K562 (cell line): Measurements from ENCODE around the gene CPTP. TPM values are rescaled to one million over a fixed set of nuclear protein-coding genes. Genes with fewer than 3 reads are reported as not detected.
A peak's percentile ranks its signal among the peaks of the same experiment; 100 is the strongest.

Experiments used
- ATAC-seq: fragments of 200-7000 bp; cut with Tn5 transposase; 3 replicates; pipeline ENCODE4 v1.9.1; 2020; ENCODE audit warnings: moderate library complexity
- BruUV-seq: library from RNA; stranded (reverse); fragments of 400-500 nt; replicated peaks from 2 replicates; lab custom pipeline; 2021; lab: Mats Ljungman, UMichigan
- CTCF ChIA-PET: fragments of 300-600 bp; formaldehyde crosslinking; extraction: SDS; loops from one replicate; lab custom pipeline; 2021; ENCODE audit warnings: low intra/inter-chr PET ratio; lab: Yijun Ruan, JAX
- POLR2A ChIA-PET: fragments of 300-600, 350-650 bp; sonication (Branson Sonifier 250); formaldehyde crosslinking; extraction: SDS; loops from one replicate; lab custom pipeline; 2021; ENCODE audit warnings: antibody characterized with exemption, inconsistent platforms; lab: Yijun Ruan, JAX
- DNase-seq, 4 experiments: peaks; one replicate each; pipeline versions ENCODE4 v3.0.0 to v3.0.0-alpha.2; 2011 to 2018; ENCODE audit warnings: low spot score in 3 of 4, mixed read lengths in 3 of 4; ENCODE audit errors: extremely low read depth in 1 of 4
- FAIRE-seq: peaks from 2 replicates; lab custom pipeline; 2011; peaks lifted over from hg19 to GRCh38; lab: Jason Lieb, UNC
- H2AFZ ChIP-seq: 2 replicates; pipeline ENCODE4 v1.6.0; 2011; ENCODE audit warnings: low read depth, low read length, control low read depth, inconsistent platforms
- H3K27ac ChIP-seq: fragments of 200-600 bp; 3 replicates; pipeline ENCODE4 v1.8.0; 2011; ENCODE audit warnings: low read depth, mild to moderate bottlenecking, control low read depth, inconsistent platforms, low read length, moderate library complexity, mixed read lengths; ENCODE audit errors: extremely low read depth
- H3K27me3 ChIP-seq, 2 experiments: fragments of 300-600 bp in 1 of 2; 2 replicates in 1 of 2; 3 replicates in 1 of 2; pipeline versions ENCODE4 v1.6.0 to v1.8.0; 2011; ENCODE audit warnings: inconsistent platforms in 2 of 2, low read length in 2 of 2, mild to moderate bottlenecking in 1 of 2, mixed read lengths in 1 of 2, moderate library complexity in 1 of 2; ENCODE audit not compliant: control insufficient read depth in 2 of 2, insufficient read depth in 2 of 2
- H3K36me3 ChIP-seq: fragments of 300-600 bp; 3 replicates; pipeline ENCODE4 v1.8.0; 2011; ENCODE audit warnings: mild to moderate bottlenecking, low read length, inconsistent platforms; ENCODE audit not compliant: control insufficient read depth, insufficient read depth
- H3K4me1 ChIP-seq, 2 experiments: fragments of 200-600 bp in 1 of 2; replicated peaks in 1 of 2; 2 replicates in 1 of 2; 3 replicates in 1 of 2; pipeline versions ENCODE4 v1.5.1 to v1.8.0; 2011; ENCODE audit warnings: inconsistent platforms in 2 of 2, low read length in 2 of 2, mild to moderate bottlenecking in 1 of 2, mixed read lengths in 1 of 2, moderate library complexity in 1 of 2; ENCODE audit not compliant: control insufficient read depth in 2 of 2, insufficient read depth in 2 of 2
- H3K4me2 ChIP-seq: 2 replicates; pipeline ENCODE4 v1.6.1; 2011; ENCODE audit warnings: low read length, control low read depth, inconsistent platforms, mixed read lengths; ENCODE audit not compliant: insufficient read depth
- H3K4me3 ChIP-seq: fragments of 200-600 bp; sonication (generic), shearing (Covaris generic); 2 replicates; pipeline ENCODE4 v1.5.1; 2016; ENCODE audit warnings: control low read depth, inconsistent platforms
- H3K79me2 ChIP-seq: fragments of 200-600 bp; 3 replicates; pipeline ENCODE4 v1.8.0; 2011; ENCODE audit warnings: low read length, inconsistent platforms; ENCODE audit not compliant: control insufficient read depth, insufficient read depth
- H3K9ac ChIP-seq, 2 experiments: 2 replicates each; pipeline versions ENCODE4 v1.6.0 to v1.6.1; 2011; ENCODE audit warnings: low read depth in 2 of 2, low read length in 2 of 2, control low read depth in 1 of 2, inconsistent platforms in 1 of 2, mild to moderate bottlenecking in 1 of 2, mixed read lengths in 1 of 2; ENCODE audit not compliant: insufficient read depth in 1 of 2
- H3K9me1 ChIP-seq: one replicate; pipeline ENCODE4 v1.6.0; 2011; ENCODE audit warnings: inconsistent platforms, mild to moderate bottlenecking, low read length, moderate library complexity; ENCODE audit not compliant: control insufficient read depth, insufficient read depth
- H3K9me3 ChIP-seq: replicated peaks from 2 replicates; pipeline ENCODE4 v1.5.1; 2011; ENCODE audit warnings: low read depth, low read length, inconsistent platforms; ENCODE audit not compliant: control insufficient read depth, insufficient read depth
- H4K20me1 ChIP-seq: replicated peaks from 2 replicates; pipeline ENCODE4 v1.6.1; 2011; ENCODE audit warnings: low read length, inconsistent platforms, mixed read lengths; ENCODE audit not compliant: control insufficient read depth, insufficient read depth
- EZH2 ChIP-seq: IDR thresholded peaks from 2 replicates; pipeline ENCODE4 v1.6.1; 2012; ENCODE audit warnings: low read depth, mild to moderate bottlenecking, inconsistent platforms, low read length, borderline replicate concordance
- GATA2 ChIP-seq: sonication (generic); formaldehyde crosslinking; IDR thresholded peaks from 2 replicates; pipeline ENCODE4 v1.4.0; 2020; ENCODE audit warnings: mild to moderate bottlenecking, missing genetic modification reagents
- HEY1 ChIP-seq: fragments of 250-450 bp; sonication (Bioruptor Pico); IDR thresholded peaks from 2 replicates; pipeline ENCODE4 v1.5.0; 2020; ENCODE audit warnings: mild to moderate bottlenecking, moderate library complexity, borderline replicate concordance
- PKNOX1 ChIP-seq: fragments of 450-650 bp; IDR thresholded peaks from 2 replicates; pipeline ENCODE4 v1.6.1; 2016
- POLR2G ChIP-seq: fragments of 200-400 bp; formaldehyde crosslinking; IDR thresholded peaks from 2 replicates; pipeline ENCODE4 v1.6.1; 2017; ENCODE audit warnings: low read depth, mild to moderate bottlenecking, antibody characterized with exemption, low read length, moderate library complexity
- STAG1 ChIP-seq: sonication (generic); formaldehyde crosslinking; IDR thresholded peaks from 2 replicates; pipeline ENCODE4 v1.5.0; 2020; ENCODE audit warnings: missing genetic modification reagents, borderline replicate concordance
- ZBTB33 ChIP-seq: sonication (generic); formaldehyde crosslinking; IDR thresholded peaks from 2 replicates; pipeline ENCODE4 v1.8.1; 2023; ENCODE audit warnings: mild to moderate bottlenecking, missing genetic modification reagents
- WGBS: fragments of 100-300 bp; shearing (Covaris generic); methylation state at CpG from one replicate; pipeline ENCODE4 v1.1.6; 2016; ENCODE audit warnings: low coverage, mixed read lengths; ENCODE audit not compliant: insufficient coverage; ENCODE audit errors: missing lambda C conversion rate; 5-methylcytosine and 5-hydroxymethylcytosine counted together
- in situ Hi-C: fragments of 300-500 bp; cut with MboI; formaldehyde crosslinking; loops from 4 replicates; pipeline ENCODE4 v1.15.0; 2018; ENCODE audit warnings: inconsistent platforms, mixed read lengths
- intact Hi-C: fragments of 100-400 bp; cut with micrococcal nuclease; formaldehyde crosslinking; loops from 2 replicates; pipeline ENCODE4 v1.14.2; 2022
- polyA plus RNA-seq, 8 experiments: library from polyadenylated mRNA; depleted of rRNA in 4 of 8; stranded (reverse) in 5 of 8; unstranded in 3 of 8; fragments of >200 nt; fragmentation: Nextera tagmentation in 2 of 8; fragmentation: Illumina TruSeq in 1 of 8; extraction: Ambion mirVana in 2 of 8; extraction: Trizol in 1 of 8; gene quantifications; 2 replicates each; pipeline versions ENCODE4 v1.2.1 to v1.2.3, GENCODE V29; 2011 to 2014; ENCODE audit warnings: inconsistent platforms in 1 of 8, missing spikeins in 1 of 8
- total RNA-seq, 7 experiments: library from RNA; depleted of rRNA in 6 of 7; stranded (reverse); fragments of >200 nt in 6 of 7; fragmentation: Illumina TruSeq in 2 of 7; extraction: Trizol in 2 of 7; gene quantifications; 2 replicates each; pipeline versions ENCODE4 v1.2.1 to v1.2.3, GENCODE V29; 2011 to 2021; ENCODE audit warnings: low replicate concordance in 1 of 7
- TF ChIP-seq, protein P1 (sequence below): fragments of 450-650 bp; formaldehyde crosslinking; IDR thresholded peaks from 2 replicates; pipeline ENCODE4 v1.4.0; 2020; ENCODE audit warnings: mild to moderate bottlenecking, moderate library complexity

CPTP gene
- total and polyA plus RNA-seq, 9 of the 15 experiments (the other 6 are each of a cell fraction or from before 2014, with no cell fraction given), result 0.11 to 25.8 (median 3.5) TPM

DNA sequence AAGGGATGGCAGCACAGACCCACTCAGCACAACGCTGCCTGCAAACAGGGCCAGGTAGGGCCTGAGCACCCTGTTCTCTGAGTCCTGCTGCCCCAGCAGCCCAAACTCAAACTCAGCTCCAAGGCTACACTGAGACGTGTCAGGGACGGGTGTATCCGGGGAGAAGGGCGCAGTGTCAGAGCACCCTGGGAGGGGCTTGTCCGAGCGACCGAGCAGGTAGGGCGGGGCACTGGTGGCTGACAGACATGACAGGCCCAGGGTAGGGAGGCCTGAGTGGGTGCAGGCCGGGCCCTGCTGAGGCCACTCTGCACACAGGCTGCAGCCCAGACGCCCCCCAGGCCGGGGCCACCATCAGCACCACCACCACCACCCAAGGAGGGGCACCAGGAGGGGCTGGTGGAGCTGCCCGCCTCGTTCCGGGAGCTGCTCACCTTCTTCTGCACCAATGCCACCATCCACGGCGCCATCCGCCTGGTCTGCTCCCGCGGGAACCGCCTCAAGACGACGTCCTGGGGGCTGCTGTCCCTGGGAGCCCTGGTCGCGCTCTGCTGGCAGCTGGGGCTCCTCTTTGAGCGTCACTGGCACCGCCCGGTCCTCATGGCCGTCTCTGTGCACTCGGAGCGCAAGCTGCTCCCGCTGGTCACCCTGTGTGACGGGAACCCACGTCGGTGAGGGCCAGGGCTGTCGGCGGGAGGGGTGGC lies 38.8 kb upstream of the CPTP start:
- in situ Hi-C loops, result no loop called here
- peaks cover 10% of the 10 kb centered on the region; the same call in 1 of the 2 replicates for H4K20me1 ChIP-seq
- TF ChIP-seq GATA2 (no peak), POLR2G (peak; percentile 47; the same call in 1 of the 2 replicates), HEY1 (CRISPR knock-in tag) (no peak), STAG1 (CRISPR knock-in tag) (0 out of 2 replicates have a peak, but pooled peaks have one; percentile 15), PKNOX1 (0 out of 2 replicates have a peak, but pooled peaks have one; percentile 16), ZBTB33 (peak; percentile 45; the same call in 1 of the 2 replicates), EZH2 (no peak)
- TF ChIP-seq, protein P1, sequence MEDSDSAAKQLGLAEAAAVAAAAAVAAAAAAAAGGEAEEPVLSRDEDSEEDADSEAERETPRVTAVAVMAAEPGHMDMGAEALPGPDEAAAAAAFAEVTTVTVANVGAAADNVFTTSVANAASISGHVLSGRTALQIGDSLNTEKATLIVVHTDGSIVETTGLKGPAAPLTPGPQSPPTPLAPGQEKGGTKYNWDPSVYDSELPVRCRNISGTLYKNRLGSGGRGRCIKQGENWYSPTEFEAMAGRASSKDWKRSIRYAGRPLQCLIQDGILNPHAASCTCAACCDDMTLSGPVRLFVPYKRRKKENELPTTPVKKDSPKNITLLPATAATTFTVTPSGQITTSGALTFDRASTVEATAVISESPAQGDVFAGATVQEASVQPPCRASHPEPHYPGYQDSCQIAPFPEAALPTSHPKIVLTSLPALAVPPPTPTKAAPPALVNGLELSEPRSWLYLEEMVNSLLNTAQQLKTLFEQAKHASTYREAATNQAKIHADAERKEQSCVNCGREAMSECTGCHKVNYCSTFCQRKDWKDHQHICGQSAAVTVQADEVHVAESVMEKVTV, result no peak
- no peak overlapping the region for H3K27ac ChIP-seq
- no TSS peak for BruUV-seq
- no peak for FAIRE-seq
- DNase-seq, result peak in 2 of 4 experiments; percentile 59 to 65
- peak; percentile 56 for ATAC-seq
- peak overlapping the region in 1 of 2 experiments; percentile 68; a peak in 2 of 4 replicates for H3K9ac ChIP-seq
- no peaks in the 10 kb centered on the region for H3K9me3 ChIP-seq
- H3K9me1 ChIP-seq, result peaks cover 3% of the 10 kb centered on the region
- peaks cover 2 to 33% of the 10 kb centered on the region in 2 experiments; a peak in 3 of 5 replicates for H3K27me3 ChIP-seq
- ChIA-PET CTCF (no interaction called here), POLR2A (interaction anchor here (0.6 to 2.3 kb wide), 3 partner anchors 10 to 127 kb away, joined by 3 to 6 read pairs (median 4); partner anchors contain the start of gene UBE2J2)
- peaks cover 0 to 71% of the 10 kb centered on the region in 2 experiments; a peak in 3 of 5 replicates for H3K4me1 ChIP-seq
- intact Hi-C loops, result no loop called here
- 39% methylated on average over 31 of the region's 37 CpGs for WGBS
- H2AFZ ChIP-seq, result no peak overlapping the region
- H3K36me3 ChIP-seq, result no peaks in the 10 kb centered on the region
- no peak overlapping the region for H3K4me2 ChIP-seq
- no peak overlapping the region for H3K4me3 ChIP-seq
- H3K79me2 ChIP-seq, result no peaks in the 10 kb centered on the region
